HG02763 (cell line): ENCODE results near the gene SLC27A5.
A peak's percentile ranks its signal among the peaks of the same experiment; 100 is the strongest.
"Not testable (repeated sequence)": the region's sequence is repeated elsewhere in the genome, so short reads cannot be mapped to it uniquely, and the experiment has no call there.

Experiments
- ATAC-seq: cut with Tn5 transposase; IDR thresholded peaks from one replicate; pipeline ENCODE4 v1.9.1; 2021; ENCODE audit warnings: mild to moderate bottlenecking, moderate library complexity; ENCODE audit not compliant: unreplicated experiment

The SLC27A5 gene

GRCh38 chr19:58499021-58499927 lies 12.5 kb downstream of the SLC27A5 start:
- peak; percentile 88 for ATAC-seq

GRCh38 chr19:58498316-58499020 lies 13.3 kb downstream of the SLC27A5 start:
- ATAC-seq: no peak

- no peak for ATAC-seq
Measured at GRCh38 chr19:58497634-58498170, 14.1 kb downstream of the SLC27A5 start.

- ATAC-seq: no peak
Measured at GRCh38 chr19:58492265-58492664, 19.5 kb downstream of the SLC27A5 start.

GRCh38 chr19:58491393-58491792 lies 20.4 kb downstream of the SLC27A5 start:
- no peak for ATAC-seq

GRCh38 chr19:58484349-58484748 lies 27.4 kb downstream of the SLC27A5 start:
- not testable (repeated sequence) for ATAC-seq

- no peak for ATAC-seq
Measured at GRCh38 chr19:58483776-58484175, 28.0 kb downstream of the SLC27A5 start.

GRCh38 chr19:58482372-58482771 lies 29.4 kb downstream of the SLC27A5 start:
- no peak for ATAC-seq

GRCh38 chr19:58480831-58481230 lies 31.0 kb downstream of the SLC27A5 start:
- no peak for ATAC-seq

GRCh38 chr19:58480481-58480830 lies 31.3 kb downstream of the SLC27A5 start:
- no peak for ATAC-seq

GRCh38 chr19:58479736-58480480 lies 31.9 kb downstream of the SLC27A5 start:
- ATAC-seq: no peak

- no peak for ATAC-seq
Measured at GRCh38 chr19:58479303-58479702, 32.5 kb downstream of the SLC27A5 start.

GRCh38 chr19:58477871-58478270 lies 33.9 kb downstream of the SLC27A5 start:
- no peak for ATAC-seq

- ATAC-seq: no peak
Measured at GRCh38 chr19:58477130-58477529, 34.7 kb downstream of the SLC27A5 start.

GRCh38 chr19:58476498-58477015 lies 35.2 kb downstream of the SLC27A5 start:
- ATAC-seq: no peak

GRCh38 chr19:58475714-58476497 lies 35.9 kb downstream of the SLC27A5 start, which contains the start of gene ZNF446:
TSS of gene ZNF446 (plus strand) at chr19:58476352. CDS start at chr19:58477219, 867 bp downstream.
- peak; percentile 83 for ATAC-seq

GRCh38 chr19:58474997-58475713 lies 36.6 kb downstream of the SLC27A5 start:
- ATAC-seq: no peak

GRCh38 chr19:58474291-58474996 lies 37.3 kb downstream of the SLC27A5 start:
- ATAC-seq: no peak

- ATAC-seq: no peak
Measured at GRCh38 chr19:58473775-58474174, 38.0 kb downstream of the SLC27A5 start.
